RWPE2 (cell line): Measurements from ENCODE around the gene ETFB.

Source experiments
- ATAC-seq: fragments of 200-7000 bp; cut with Tn5 transposase; 3 replicates; pipeline ENCODE4 v1.9.1; 2021; ENCODE audit warnings: low read depth
- DNase-seq: peaks from one replicate; pipeline ENCODE4 v3.0.0-alpha.2; 2020; ENCODE audit warnings: low spot score
- H3K27ac ChIP-seq: fragments of 450-650 bp; 2 replicates; pipeline ENCODE4 v1.5.1; 2017; ENCODE audit warnings: mild to moderate bottlenecking; ENCODE audit not compliant: poor library complexity, severe bottlenecking
- H3K27me3 ChIP-seq: fragments of 250-450 bp; sonication (Bioruptor Pico); 2 replicates; pipeline ENCODE4 v1.5.1; 2021; ENCODE audit warnings: mild to moderate bottlenecking, moderate library complexity; ENCODE audit not compliant: insufficient read depth, poor library complexity, severe bottlenecking
- H3K36me3 ChIP-seq: fragments of 250-450 bp; sonication (Bioruptor Pico); 2 replicates; pipeline ENCODE4 v1.5.1; 2020; ENCODE audit warnings: low read depth, mild to moderate bottlenecking, moderate library complexity
- H3K4me1 ChIP-seq: fragments of 250-450 bp; sonication (Bioruptor Pico); 2 replicates; pipeline ENCODE4 v1.5.1; 2021; ENCODE audit warnings: mild to moderate bottlenecking, moderate library complexity; ENCODE audit not compliant: insufficient read depth, poor library complexity, severe bottlenecking
- H3K4me3 ChIP-seq: fragments of 250-450 bp; sonication (Bioruptor Pico); 2 replicates; pipeline ENCODE4 v1.5.1; 2021; ENCODE audit warnings: mild to moderate bottlenecking, moderate library complexity; ENCODE audit not compliant: severe bottlenecking
- H3K9me3 ChIP-seq: fragments of 250-450 bp; sonication (Bioruptor Pico); 2 replicates; pipeline ENCODE4 v1.5.1; 2021; ENCODE audit warnings: mild to moderate bottlenecking, moderate library complexity; ENCODE audit not compliant: severe bottlenecking
- CTCF ChIP-seq: fragments of 450-650 bp; IDR thresholded peaks from one replicate; pipeline ENCODE4 v1.5.1; 2017; ENCODE audit warnings: mild to moderate bottlenecking, moderate library complexity; ENCODE audit not compliant: poor library complexity, severe bottlenecking

Gene ETFB

GRCh38 chr19:51372649-51373504 lies 6.7 kb upstream of the ETFB start, which contains the start of gene NKG7:
Gene NKG7, minus strand, starts transcription at chr19:51372654. Its CDS starts 119 bp downstream, at chr19:51372535.
- no peak within 1 kb of the TSS for H3K27ac ChIP-seq
- DNase-seq: no peak
- ATAC-seq: no peak
- no peak for TF ChIP-seq CTCF
- no peak within 1 kb of the TSS for H3K4me3 ChIP-seq
- no peaks in the 10 kb centered on the region for H3K4me1 ChIP-seq
- H3K27me3 ChIP-seq: no peaks in the 10 kb centered on the region
- H3K36me3 ChIP-seq: no peaks in the 10 kb centered on the region
- H3K9me3 ChIP-seq: no peaks in the 10 kb centered on the region

GRCh38 chr19:51372021-51372648 lies 5.9 kb upstream of the ETFB start:
- no peak for ATAC-seq
- H3K4me3 ChIP-seq: no peak overlapping the region
- no peaks in the 10 kb centered on the region for H3K36me3 ChIP-seq
- no peak for DNase-seq
- TF ChIP-seq CTCF: no peak
- H3K9me3 ChIP-seq: no peaks in the 10 kb centered on the region
- no peaks in the 10 kb centered on the region for H3K4me1 ChIP-seq
- H3K27me3 ChIP-seq: no peaks in the 10 kb centered on the region
- no peak overlapping the region for H3K27ac ChIP-seq

- Histone ChIP-seq H3K4me1 (no peaks in the 10 kb centered on the region), H3K27ac (no peak overlapping the region)
Measured at GRCh38 chr19:51371186-51371690, 5.0 kb upstream of the ETFB start.

GRCh38 chr19:51370230-51370629 lies 4.0 kb upstream of the ETFB start:
- H3K9me3 ChIP-seq: no peaks in the 10 kb centered on the region
- ATAC-seq (no peak), DNase-seq (no peak)
- H3K36me3 ChIP-seq: no peaks in the 10 kb centered on the region
- TF ChIP-seq CTCF: no peak
- no peaks in the 10 kb centered on the region for H3K27me3 ChIP-seq
- peaks cover under 1% of the 10 kb centered on the region for H3K4me1 ChIP-seq
- no peak overlapping the region for H3K27ac ChIP-seq
- no peak overlapping the region for H3K4me3 ChIP-seq

More at GRCh38 chr19:51371186-51371690, 5.0 kb upstream of the ETFB start:
- H3K36me3 ChIP-seq: no peaks in the 10 kb centered on the region
- no peaks in the 10 kb centered on the region for H3K9me3 ChIP-seq
- no peaks in the 10 kb centered on the region for H3K27me3 ChIP-seq
- DNase-seq (no peak), ATAC-seq (no peak)
- no peak overlapping the region for H3K4me3 ChIP-seq
- no peak for TF ChIP-seq CTCF
